ENCODE data around the gene TMEM101.
"Not testable (repeated sequence)": the region's sequence is repeated elsewhere in the genome, so short reads cannot be mapped to it uniquely, and the experiment has no call there.

Gene TMEM101

DNA sequence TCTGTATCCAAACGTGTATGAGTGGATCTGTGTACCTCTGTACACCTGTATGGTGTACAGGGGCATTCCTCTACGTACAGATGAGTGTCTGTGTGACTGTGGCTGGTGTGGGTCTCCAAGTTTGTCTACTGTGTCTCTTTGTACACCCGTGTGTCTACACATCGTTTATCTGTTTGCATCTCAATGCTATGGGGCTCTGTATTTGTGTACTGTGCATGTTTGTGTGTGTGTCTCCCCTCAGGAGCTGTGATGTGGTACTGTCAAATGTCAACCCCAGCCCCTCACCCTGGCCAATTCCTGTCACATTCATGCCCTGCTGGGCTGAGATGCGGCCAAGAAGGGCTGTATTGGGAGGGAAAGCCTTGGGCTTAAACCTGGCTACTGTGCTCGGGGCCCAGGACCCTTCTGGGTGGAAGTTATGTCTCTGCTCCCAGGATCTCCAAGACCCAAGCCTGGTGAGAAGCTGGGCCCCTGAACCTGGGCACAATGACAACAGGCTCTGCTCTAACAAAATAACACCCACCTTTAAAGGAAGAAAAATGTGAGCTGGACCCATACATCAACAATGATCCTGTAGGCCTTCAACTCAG is 13.8 kb downstream of the TMEM101 start:
- peaks cover 3% of the 10 kb centered on the region for H3K27me3 ChIP-seq (replicated peaks; ENCODE audit: control insufficient read depth, insufficient read depth, low read length, poor library complexity, severe bottlenecking)
- no peaks in the 10 kb centered on the region for H3K36me3 ChIP-seq (ENCODE audit: control insufficient read depth, insufficient read depth, low read length)
- no peak for DNase-seq
- no peak overlapping the region for H3K4me3 ChIP-seq (ENCODE audit: insufficient read depth, low read depth, low read length, poor library complexity, severe bottlenecking)
- H3K4me1 ChIP-seq (ENCODE audit: control insufficient read depth, insufficient read depth, low read length, poor library complexity, severe bottlenecking), result peaks cover 10% of the 10 kb centered on the region
- H3K9me3 ChIP-seq (ENCODE audit: control insufficient read depth, low read length), result no peaks in the 10 kb centered on the region
- H3K27ac ChIP-seq (ENCODE audit: insufficient read depth, low read length, poor library complexity, severe bottlenecking), result no peak overlapping the region

DNA sequence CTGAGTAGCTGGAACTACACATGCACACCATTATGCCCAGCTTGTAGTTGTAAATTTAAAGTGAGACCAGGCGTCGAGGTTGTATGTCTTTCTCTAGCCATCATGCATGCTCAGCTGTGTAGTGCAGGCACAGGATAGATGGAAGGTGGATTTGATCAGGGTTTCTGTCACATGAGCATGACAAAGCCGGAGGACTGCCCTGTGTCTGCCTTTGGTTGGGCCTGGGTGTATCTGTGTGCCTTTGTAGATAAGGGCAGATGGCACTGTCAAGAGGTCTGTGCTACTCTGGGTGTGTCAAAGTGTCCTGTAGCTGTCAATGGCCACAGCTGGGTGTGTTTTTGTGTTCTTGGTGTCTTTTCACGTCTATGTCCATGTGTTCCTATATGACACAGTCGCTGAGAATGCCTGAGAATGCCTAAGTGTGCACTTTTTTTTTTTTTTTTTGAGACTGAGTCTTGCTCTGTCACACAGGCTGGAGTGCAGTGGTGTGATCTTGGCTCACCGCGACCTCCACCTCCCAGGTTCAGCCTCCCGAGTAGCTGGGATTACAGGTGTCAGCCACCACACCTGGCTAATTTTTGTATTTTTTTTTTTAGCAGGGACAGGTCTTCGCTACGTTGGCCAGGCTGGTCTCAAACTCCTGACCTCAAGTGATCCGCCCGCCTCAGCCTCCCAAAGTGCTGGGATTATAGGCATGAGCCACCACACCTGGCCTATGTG is 14.5 kb downstream of the TMEM101 start:
- Histone ChIP-seq H3K9me3 (ENCODE audit: control insufficient read depth, low read length) (no peaks in the 10 kb centered on the region), H3K27me3 (replicated peaks; ENCODE audit: control insufficient read depth, insufficient read depth, low read length, poor library complexity, severe bottlenecking) (peaks cover 5% of the 10 kb centered on the region), H3K4me1 (ENCODE audit: control insufficient read depth, insufficient read depth, low read length, poor library complexity, severe bottlenecking) (peaks cover 6% of the 10 kb centered on the region), H3K4me3 (ENCODE audit: insufficient read depth, low read depth, low read length, poor library complexity, severe bottlenecking) (no peak overlapping the region), H3K27ac (ENCODE audit: insufficient read depth, low read length, poor library complexity, severe bottlenecking) (no peak overlapping the region), H3K36me3 (ENCODE audit: control insufficient read depth, insufficient read depth, low read length) (no peaks in the 10 kb centered on the region)
- DNase-seq, result no peak

GRCh38 chr17:43999024-43999423 is 15.7 kb downstream of the TMEM101 start:
- Histone ChIP-seq H3K4me3 (ENCODE audit: insufficient read depth, low read depth, low read length, poor library complexity, severe bottlenecking) (no peak overlapping the region), H3K4me1 (ENCODE audit: control insufficient read depth, insufficient read depth, low read length, poor library complexity, severe bottlenecking) (no peaks in the 10 kb centered on the region), H3K27ac (ENCODE audit: insufficient read depth, low read length, poor library complexity, severe bottlenecking) (no peak overlapping the region), H3K27me3 (replicated peaks; ENCODE audit: control insufficient read depth, insufficient read depth, low read length, poor library complexity, severe bottlenecking) (peaks cover 10% of the 10 kb centered on the region), H3K36me3 (ENCODE audit: control insufficient read depth, insufficient read depth, low read length) (no peaks in the 10 kb centered on the region), H3K9me3 (ENCODE audit: control insufficient read depth, low read length) (no peaks in the 10 kb centered on the region)
- no peak for DNase-seq

DNA sequence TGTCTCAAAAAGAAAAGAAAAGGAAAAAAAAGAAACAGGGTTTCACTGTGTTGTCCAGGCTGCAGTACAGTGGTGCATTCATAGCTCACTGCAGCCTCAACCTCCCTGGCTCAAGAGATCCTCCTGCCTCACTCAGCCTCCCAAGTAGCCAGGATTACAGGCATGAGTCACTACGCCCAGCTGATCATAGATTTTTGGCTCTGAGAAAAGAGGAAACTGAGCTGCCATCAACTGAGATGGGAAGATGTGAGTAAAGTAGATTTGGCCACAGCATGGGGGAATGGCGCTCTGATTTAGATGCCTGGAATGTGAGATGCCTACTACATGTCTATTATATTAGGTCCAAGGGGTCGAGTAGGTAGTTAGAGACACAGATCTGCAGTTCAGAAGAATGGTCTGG is 16.2 kb downstream of the TMEM101 start:
- H3K36me3 ChIP-seq (ENCODE audit: control insufficient read depth, insufficient read depth, low read length), result no peaks in the 10 kb centered on the region
- H3K4me3 ChIP-seq (ENCODE audit: insufficient read depth, low read depth, low read length, poor library complexity, severe bottlenecking), result no peak overlapping the region
- no peaks in the 10 kb centered on the region for H3K4me1 ChIP-seq (ENCODE audit: control insufficient read depth, insufficient read depth, low read length, poor library complexity, severe bottlenecking)
- no peaks in the 10 kb centered on the region for H3K9me3 ChIP-seq (ENCODE audit: control insufficient read depth, low read length)
- no peak for DNase-seq
- no peak overlapping the region for H3K27ac ChIP-seq (ENCODE audit: insufficient read depth, low read length, poor library complexity, severe bottlenecking)
- H3K27me3 ChIP-seq (replicated peaks; ENCODE audit: control insufficient read depth, insufficient read depth, low read length, poor library complexity, severe bottlenecking), result peaks cover 10% of the 10 kb centered on the region

DNA sequence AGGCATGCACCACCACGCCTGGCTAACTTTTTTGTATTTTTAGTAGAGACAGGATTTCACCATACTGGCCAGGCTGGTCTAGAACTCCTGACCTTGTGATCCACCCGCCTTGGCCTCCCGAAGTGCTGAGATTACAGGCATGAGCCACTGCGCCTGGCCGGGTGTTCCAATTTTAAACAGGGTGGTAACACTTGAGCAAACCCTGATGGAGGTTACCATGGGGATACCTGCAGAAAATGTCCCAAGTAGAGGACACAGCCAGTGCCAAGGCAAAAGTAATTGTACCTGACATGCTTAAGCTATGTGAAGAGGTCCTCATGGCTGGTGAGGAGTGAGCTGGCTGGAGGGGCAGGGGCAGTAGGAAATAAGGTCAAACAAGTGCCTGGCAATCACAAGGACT is 17.6 kb downstream of the TMEM101 start:
- H3K9me3 ChIP-seq (ENCODE audit: control insufficient read depth, low read length); H3K4me1 ChIP-seq (ENCODE audit: control insufficient read depth, insufficient read depth, low read length, poor library complexity, severe bottlenecking); DNase-seq; H3K36me3 ChIP-seq (ENCODE audit: control insufficient read depth, insufficient read depth, low read length); H3K4me3 ChIP-seq (ENCODE audit: insufficient read depth, low read depth, low read length, poor library complexity, severe bottlenecking); H3K27ac ChIP-seq (ENCODE audit: insufficient read depth, low read length, poor library complexity, severe bottlenecking); H3K27me3 ChIP-seq (replicated peaks; ENCODE audit: control insufficient read depth, insufficient read depth, low read length, poor library complexity, severe bottlenecking): not testable (repeated sequence)

GRCh38 chr17:43995150-43995471 is 19.7 kb downstream of the TMEM101 start:
- Histone ChIP-seq H3K4me1 (ENCODE audit: control insufficient read depth, insufficient read depth, low read length, poor library complexity, severe bottlenecking) (no peaks in the 10 kb centered on the region), H3K36me3 (ENCODE audit: control insufficient read depth, insufficient read depth, low read length) (no peaks in the 10 kb centered on the region), H3K4me3 (ENCODE audit: insufficient read depth, low read depth, low read length, poor library complexity, severe bottlenecking) (no peak overlapping the region), H3K9me3 (ENCODE audit: control insufficient read depth, low read length) (no peaks in the 10 kb centered on the region), H3K27ac (ENCODE audit: insufficient read depth, low read length, poor library complexity, severe bottlenecking) (no peak overlapping the region), H3K27me3 (replicated peaks; ENCODE audit: control insufficient read depth, insufficient read depth, low read length, poor library complexity, severe bottlenecking) (peaks cover 10% of the 10 kb centered on the region)
- no peak for DNase-seq

GRCh38 chr17:43994272-43995149 is 20.3 kb downstream of the TMEM101 start:
- peak; percentile 37 to 60 (median 42) for DNase-seq
- Histone ChIP-seq H3K9me3 (ENCODE audit: control insufficient read depth, low read length) (no peaks in the 10 kb centered on the region), H3K27me3 (replicated peaks; ENCODE audit: control insufficient read depth, insufficient read depth, low read length, poor library complexity, severe bottlenecking) (peaks cover 10% of the 10 kb centered on the region), H3K4me3 (ENCODE audit: insufficient read depth, low read depth, low read length, poor library complexity, severe bottlenecking) (peak overlapping the region; percentile 11), H3K4me1 (ENCODE audit: control insufficient read depth, insufficient read depth, low read length, poor library complexity, severe bottlenecking) (no peaks in the 10 kb centered on the region), H3K27ac (ENCODE audit: insufficient read depth, low read length, poor library complexity, severe bottlenecking) (no peak overlapping the region), H3K36me3 (ENCODE audit: control insufficient read depth, insufficient read depth, low read length) (no peaks in the 10 kb centered on the region)

DNA sequence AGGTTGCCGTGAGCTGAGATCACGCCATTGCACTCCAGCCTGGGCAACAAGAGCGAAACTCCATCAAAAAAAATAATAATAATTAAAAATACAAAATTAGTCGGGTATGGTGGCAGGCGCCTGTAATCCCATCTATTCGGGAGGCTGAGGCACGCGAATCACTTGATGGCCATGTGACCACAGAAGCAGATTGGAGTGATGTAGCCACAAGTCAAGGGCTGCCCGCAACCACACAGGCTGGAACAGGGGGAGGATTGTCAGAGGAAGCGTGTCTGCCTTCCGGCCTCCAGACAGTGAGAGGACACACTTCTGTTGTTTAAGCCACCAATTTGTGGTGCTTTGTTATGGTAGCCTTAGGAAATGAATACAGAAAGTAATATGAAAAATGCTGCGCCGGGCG is 22.1 kb downstream of the TMEM101 start:
- no peaks in the 10 kb centered on the region for H3K36me3 ChIP-seq (ENCODE audit: control insufficient read depth, insufficient read depth, low read length)
- DNase-seq, result no peak

GRCh38 chr17:43988301-43988700 is 26.5 kb downstream of the TMEM101 start:
- H3K9me3 ChIP-seq (ENCODE audit: control insufficient read depth, low read length), result no peaks in the 10 kb centered on the region
- DNase-seq, result no peak
- H3K36me3 ChIP-seq (ENCODE audit: control insufficient read depth, insufficient read depth, low read length), result no peaks in the 10 kb centered on the region
- no peak overlapping the region for H3K4me3 ChIP-seq (ENCODE audit: insufficient read depth, low read depth, low read length, poor library complexity, severe bottlenecking)
- peaks cover 12% of the 10 kb centered on the region for H3K27me3 ChIP-seq (replicated peaks; ENCODE audit: control insufficient read depth, insufficient read depth, low read length, poor library complexity, severe bottlenecking)
- H3K4me1 ChIP-seq (ENCODE audit: control insufficient read depth, insufficient read depth, low read length, poor library complexity, severe bottlenecking), result peaks cover 5% of the 10 kb centered on the region
- no peak overlapping the region for H3K27ac ChIP-seq (ENCODE audit: insufficient read depth, low read length, poor library complexity, severe bottlenecking)

More for the DNA sequence above, 22.1 kb downstream of the TMEM101 start:
- Histone ChIP-seq H3K4me3 (ENCODE audit: insufficient read depth, low read depth, low read length, poor library complexity, severe bottlenecking) (no peak overlapping the region), H3K9me3 (ENCODE audit: control insufficient read depth, low read length) (no peaks in the 10 kb centered on the region), H3K27ac (ENCODE audit: insufficient read depth, low read length, poor library complexity, severe bottlenecking) (no peak overlapping the region), H3K27me3 (replicated peaks; ENCODE audit: control insufficient read depth, insufficient read depth, low read length, poor library complexity, severe bottlenecking) (peaks cover 10% of the 10 kb centered on the region), H3K4me1 (ENCODE audit: control insufficient read depth, insufficient read depth, low read length, poor library complexity, severe bottlenecking) (no peaks in the 10 kb centered on the region)

All from effector memory CD4-positive, alpha-beta T cell (primary cell).